Measurements from ENCODE around the gene ARHGAP44. TPM values are rescaled to one million over a fixed set of nuclear protein-coding genes. Genes with fewer than 3 reads are reported as not detected.

ARHGAP44 gene
- total and polyA plus RNA-seq, 2 donors (not counting 3 experiments of a cell fraction or from before 2014, with no cell fraction given), result 0.11 to 0.42 TPM

DNA sequence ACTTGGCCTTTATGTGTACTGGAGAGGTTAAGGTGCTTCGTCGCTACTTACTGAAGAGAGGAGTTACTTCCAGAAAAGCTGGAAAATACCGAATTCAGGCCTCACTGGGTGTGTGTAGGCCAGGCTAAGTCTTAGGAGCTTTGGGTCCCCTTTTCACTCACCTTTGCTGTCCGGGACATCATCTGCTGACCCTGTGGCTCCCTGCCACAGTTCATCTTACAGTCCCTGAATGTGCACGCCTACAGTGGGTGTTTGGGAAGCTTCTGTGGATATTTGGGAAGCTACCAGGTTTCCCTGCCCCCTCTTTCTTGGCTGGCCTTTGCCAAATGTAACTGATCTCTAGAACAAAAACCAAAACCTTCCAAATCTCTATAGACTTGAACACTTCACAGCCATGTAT lies 177.1 kb downstream of the ARHGAP44 start:
- Histone ChIP-seq H3K4me1 (ENCODE audit: control insufficient read depth, extremely low read depth, insufficient read depth, low read length) (no peaks in the 10 kb centered on the region), H3K36me3 (ENCODE audit: control insufficient read depth in 2 of 2, extremely low read depth in 1 of 2, insufficient read depth in 2 of 2, low read length in 2 of 2) (no peaks in the 10 kb centered on the region), H3K4me3 (replicated peaks in 1 of 3; ENCODE audit: insufficient read depth in 1 of 3, low read depth in 1 of 3, low read length in 3 of 3) (no peak overlapping the region), H3K27ac (ENCODE audit: insufficient read depth, low read depth, low read length) (no peak overlapping the region), H4K20me1 (replicated peaks; ENCODE audit: control insufficient read depth, extremely low read depth, insufficient read depth, low read length) (no peaks in the 10 kb centered on the region), H3K9me3 (replicated peaks; ENCODE audit: control insufficient read depth, insufficient read depth, low read length) (no peaks in the 10 kb centered on the region), H3K27me3 (ENCODE audit: control insufficient read depth in 2 of 2, insufficient read depth in 2 of 2, low read length in 2 of 2) (no peaks in the 10 kb centered on the region), H3K9me1 (replicated peaks; ENCODE audit: control insufficient read depth, extremely low read depth, insufficient read depth, low read length) (no peaks in the 10 kb centered on the region), H3K79me2 (ENCODE audit: control insufficient read depth, insufficient read depth, low read length) (no peaks in the 10 kb centered on the region), H3K9ac (replicated peaks; ENCODE audit: extremely low read depth, insufficient read depth, low read length) (no peak overlapping the region), H3K4me2 (ENCODE audit: insufficient read depth, low read length) (no peak overlapping the region), H2AFZ (ENCODE audit: low read depth, low read length) (no peak overlapping the region)
- FAIRE-seq, result no peak
- no peak for TF ChIP-seq JUN (IDR thresholded peaks at IDR 0.05; ENCODE audit: borderline replicate concordance, insufficient read depth, insufficient read length, low read depth)
- no peak for TF ChIP-seq FOS (IDR thresholded peaks at IDR 0.05; ENCODE audit: borderline replicate concordance, insufficient read depth, low read length)
- TF ChIP-seq MYC (IDR thresholded peaks at IDR 0.05; ENCODE audit: low read depth, low read length), result no peak
- no peak for TF ChIP-seq EZH2 (IDR thresholded peaks at IDR 0.05; ENCODE audit: borderline replicate concordance, low read depth, low read length, severe bottlenecking)
- dilution Hi-C loops (cut with MboI; ENCODE audit: extremely low pct_ligation_motif_present, low sequenced_read_pairs) (loop anchor here (25.0 kb wide), 1 partner anchor 104 kb away; no protein-coding TSS in a partner anchor), intact Hi-C loops (cut with micrococcal nuclease) (no loop called here)
- ChIA-PET CTCF (no interaction called here), POLR2A (no interaction called here)
- no peak for DNase-seq (ENCODE audit: low read depth, low spot score)
- no TSS peak for BruUV-seq (replicated peaks)

DNA sequence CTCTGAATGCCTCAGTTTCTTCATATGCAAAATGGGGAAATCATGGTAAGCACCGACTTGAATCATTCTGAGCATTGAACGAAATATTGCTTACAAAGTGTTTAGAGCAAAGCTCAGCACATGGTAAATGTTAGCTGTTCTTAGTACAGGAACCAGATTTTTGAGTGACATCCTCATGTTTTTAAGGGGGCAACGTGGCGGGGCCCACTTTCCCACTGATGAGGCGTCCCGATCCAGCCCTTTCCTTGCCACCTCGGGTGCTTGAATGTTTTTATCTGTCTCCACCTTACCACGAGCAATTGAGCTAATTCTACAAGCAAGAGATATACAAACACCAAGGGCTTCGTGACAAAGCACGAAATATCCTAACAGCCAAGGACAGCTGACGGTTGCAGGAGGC lies 178.7 kb downstream of the ARHGAP44 start:
- H3K27me3 ChIP-seq (ENCODE audit: control insufficient read depth in 2 of 2, insufficient read depth in 2 of 2, low read length in 2 of 2), result no peaks in the 10 kb centered on the region
- H3K9me3 ChIP-seq (replicated peaks; ENCODE audit: control insufficient read depth, insufficient read depth, low read length), result no peaks in the 10 kb centered on the region
- no TSS peak for BruUV-seq (replicated peaks)
- H3K9me1 ChIP-seq (replicated peaks; ENCODE audit: control insufficient read depth, extremely low read depth, insufficient read depth, low read length), result no peaks in the 10 kb centered on the region
- H3K79me2 ChIP-seq (ENCODE audit: control insufficient read depth, insufficient read depth, low read length), result no peaks in the 10 kb centered on the region
- TF ChIP-seq POLR2A (IDR thresholded peaks at IDR 0.05; ENCODE audit: low read depth, low read length), result no peak
- TF ChIP-seq, protein P1, sequence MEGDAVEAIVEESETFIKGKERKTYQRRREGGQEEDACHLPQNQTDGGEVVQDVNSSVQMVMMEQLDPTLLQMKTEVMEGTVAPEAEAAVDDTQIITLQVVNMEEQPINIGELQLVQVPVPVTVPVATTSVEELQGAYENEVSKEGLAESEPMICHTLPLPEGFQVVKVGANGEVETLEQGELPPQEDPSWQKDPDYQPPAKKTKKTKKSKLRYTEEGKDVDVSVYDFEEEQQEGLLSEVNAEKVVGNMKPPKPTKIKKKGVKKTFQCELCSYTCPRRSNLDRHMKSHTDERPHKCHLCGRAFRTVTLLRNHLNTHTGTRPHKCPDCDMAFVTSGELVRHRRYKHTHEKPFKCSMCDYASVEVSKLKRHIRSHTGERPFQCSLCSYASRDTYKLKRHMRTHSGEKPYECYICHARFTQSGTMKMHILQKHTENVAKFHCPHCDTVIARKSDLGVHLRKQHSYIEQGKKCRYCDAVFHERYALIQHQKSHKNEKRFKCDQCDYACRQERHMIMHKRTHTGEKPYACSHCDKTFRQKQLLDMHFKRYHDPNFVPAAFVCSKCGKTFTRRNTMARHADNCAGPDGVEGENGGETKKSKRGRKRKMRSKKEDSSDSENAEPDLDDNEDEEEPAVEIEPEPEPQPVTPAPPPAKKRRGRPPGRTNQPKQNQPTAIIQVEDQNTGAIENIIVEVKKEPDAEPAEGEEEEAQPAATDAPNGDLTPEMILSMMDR (IDR thresholded peaks at IDR 0.05; ENCODE audit: extremely low read depth in 1 of 2, insufficient read depth in 1 of 2, low read depth in 1 of 2, low read length in 2 of 2), result no peak
- TF ChIP-seq EZH2 (IDR thresholded peaks at IDR 0.05; ENCODE audit: borderline replicate concordance, low read depth, low read length, severe bottlenecking), result no peak
- TF ChIP-seq GATA2 (IDR thresholded peaks at IDR 0.05; ENCODE audit: insufficient read depth, insufficient read length, low read depth, low read length), result no peak
- no peak for TF ChIP-seq MYC (IDR thresholded peaks at IDR 0.05; ENCODE audit: low read depth, low read length)
- TF ChIP-seq, protein P2, sequence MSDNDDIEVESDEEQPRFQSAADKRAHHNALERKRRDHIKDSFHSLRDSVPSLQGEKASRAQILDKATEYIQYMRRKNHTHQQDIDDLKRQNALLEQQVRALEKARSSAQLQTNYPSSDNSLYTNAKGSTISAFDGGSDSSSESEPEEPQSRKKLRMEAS (IDR thresholded peaks at IDR 0.05; ENCODE audit: insufficient read depth, insufficient read length), result no peak
- TF ChIP-seq JUN (IDR thresholded peaks at IDR 0.05; ENCODE audit: borderline replicate concordance, insufficient read depth, insufficient read length, low read depth), result no peak
- TF ChIP-seq POLR2AphosphoS5 (IDR thresholded peaks at IDR 0.05; ENCODE audit: insufficient read depth, low read depth, low read length), result no peak
- H2AFZ ChIP-seq (ENCODE audit: low read depth, low read length), result no peak overlapping the region
- intact Hi-C loops (cut with micrococcal nuclease), result no loop called here
- no peak overlapping the region for H3K4me2 ChIP-seq (ENCODE audit: insufficient read depth, low read length)
- H3K27ac ChIP-seq (ENCODE audit: insufficient read depth, low read depth, low read length), result no peak overlapping the region
- ChIA-PET POLR2A (no interaction called here), CTCF (no interaction called here)
- H4K20me1 ChIP-seq (replicated peaks; ENCODE audit: control insufficient read depth, extremely low read depth, insufficient read depth, low read length), result no peaks in the 10 kb centered on the region
- DNase-seq (ENCODE audit: low read depth, low spot score) (no peak), FAIRE-seq (no peak)
- H3K36me3 ChIP-seq (ENCODE audit: control insufficient read depth in 2 of 2, extremely low read depth in 1 of 2, insufficient read depth in 2 of 2, low read length in 2 of 2), result no peaks in the 10 kb centered on the region
- no peak overlapping the region for H3K4me3 ChIP-seq (replicated peaks in 1 of 3; ENCODE audit: insufficient read depth in 1 of 3, low read depth in 1 of 3, low read length in 3 of 3)
- H3K4me1 ChIP-seq (ENCODE audit: control insufficient read depth, extremely low read depth, insufficient read depth, low read length), result no peaks in the 10 kb centered on the region
- dilution Hi-C loops (cut with MboI; ENCODE audit: extremely low pct_ligation_motif_present, low sequenced_read_pairs), result loop anchor here (25.0 kb wide), 1 partner anchor 106 kb away; no protein-coding TSS in a partner anchor
- no peak overlapping the region for H3K9ac ChIP-seq (replicated peaks; ENCODE audit: extremely low read depth, insufficient read depth, low read length)

All from endothelial cell of umbilical vein (primary cell).